GM19467 (cell line): ENCODE results near the gene GRWD1.

ENCODE experiments used
- ATAC-seq: cut with Tn5 transposase; IDR thresholded peaks from one replicate; pipeline ENCODE4 v1.9.1; 2021; ENCODE audit warnings: mild to moderate bottlenecking, moderate library complexity; ENCODE audit not compliant: unreplicated experiment

GRWD1 gene

DNA sequence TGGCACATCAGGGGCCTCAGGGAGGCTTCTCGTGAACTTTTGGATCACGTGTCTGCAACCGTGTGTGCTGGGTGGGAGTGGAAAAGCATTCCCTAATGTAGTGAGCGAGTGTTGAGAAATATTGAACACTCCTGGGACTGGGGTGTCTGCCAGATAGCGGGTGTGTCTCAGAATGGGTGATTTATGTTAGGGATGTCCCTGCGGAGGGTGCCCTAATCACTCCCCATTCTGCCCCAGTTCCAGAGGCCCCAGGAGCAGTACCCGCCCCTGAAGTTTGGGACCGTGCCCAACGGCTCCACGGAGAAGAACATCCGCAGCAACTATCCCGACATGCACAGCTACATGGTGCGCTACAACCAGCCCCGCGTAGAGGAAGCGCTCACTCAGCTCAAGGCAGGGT is 24.2 kb upstream of the GRWD1 start:
- no peak for ATAC-seq

DNA sequence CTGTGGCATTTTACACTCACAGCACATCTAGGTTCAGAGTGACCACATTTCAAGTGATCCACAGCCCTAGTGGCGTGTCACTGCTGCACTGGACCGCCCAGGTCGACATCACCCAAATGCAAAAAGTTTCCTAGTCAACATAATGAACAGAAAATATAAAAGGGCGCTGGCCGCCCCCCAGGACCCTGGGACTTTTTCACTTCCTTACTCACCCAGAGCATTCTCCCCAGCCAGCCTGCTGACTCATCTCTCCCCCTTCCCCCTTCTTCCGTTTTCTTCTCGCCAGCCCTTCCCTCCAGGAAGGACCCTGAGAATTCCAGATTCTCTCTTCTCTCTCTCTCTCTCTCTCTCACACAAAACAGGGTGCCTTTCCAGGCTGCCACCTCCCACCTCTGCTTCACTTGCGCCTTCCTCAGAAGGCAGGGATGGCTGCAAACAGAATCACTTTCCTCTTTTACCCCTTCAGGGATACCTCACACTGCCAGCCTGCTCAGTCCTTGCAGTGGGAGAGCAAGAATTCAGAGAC is 21.0 kb upstream of the GRWD1 start:
- no peak for ATAC-seq

DNA sequence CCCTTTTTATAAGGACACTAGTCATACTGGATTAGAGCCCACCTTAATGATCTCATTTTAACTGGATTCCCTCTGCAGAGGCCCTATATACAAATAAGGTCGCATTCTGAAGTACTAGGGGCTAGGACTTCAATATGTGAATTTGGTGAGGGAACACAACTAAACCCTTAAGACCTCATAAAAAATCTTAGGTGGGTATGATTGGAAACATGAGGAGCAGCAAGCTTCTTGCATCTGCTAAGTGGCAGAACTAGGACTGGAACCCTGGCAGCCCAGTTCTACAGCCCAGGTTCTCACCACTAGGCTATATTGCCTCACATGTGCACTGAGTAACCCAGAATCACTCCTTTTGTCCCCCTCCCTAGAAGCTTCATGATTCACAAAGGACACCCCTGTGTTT is 17.1 kb upstream of the GRWD1 start:
- ATAC-seq = no peak

DNA sequence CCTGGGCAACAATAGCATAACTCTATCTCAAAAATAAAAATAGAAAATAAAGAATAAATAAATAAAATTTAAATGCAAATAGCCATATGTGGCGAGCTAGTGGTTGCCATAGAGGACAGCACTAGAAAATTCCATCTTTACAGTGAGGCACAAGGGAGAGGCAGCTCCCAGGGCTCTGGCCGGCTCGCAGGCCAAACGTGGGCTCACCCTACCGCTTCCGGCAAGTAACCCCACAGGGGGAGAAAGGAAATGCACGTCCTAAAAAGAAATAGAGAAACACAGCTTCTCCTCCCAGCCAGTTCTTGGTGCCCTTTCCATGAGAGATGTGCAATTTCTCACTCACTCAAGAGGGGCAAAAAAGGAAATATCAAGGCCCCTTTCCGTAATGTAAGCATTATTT is 12.4 kb upstream of the GRWD1 start:
- no peak for ATAC-seq

DNA sequence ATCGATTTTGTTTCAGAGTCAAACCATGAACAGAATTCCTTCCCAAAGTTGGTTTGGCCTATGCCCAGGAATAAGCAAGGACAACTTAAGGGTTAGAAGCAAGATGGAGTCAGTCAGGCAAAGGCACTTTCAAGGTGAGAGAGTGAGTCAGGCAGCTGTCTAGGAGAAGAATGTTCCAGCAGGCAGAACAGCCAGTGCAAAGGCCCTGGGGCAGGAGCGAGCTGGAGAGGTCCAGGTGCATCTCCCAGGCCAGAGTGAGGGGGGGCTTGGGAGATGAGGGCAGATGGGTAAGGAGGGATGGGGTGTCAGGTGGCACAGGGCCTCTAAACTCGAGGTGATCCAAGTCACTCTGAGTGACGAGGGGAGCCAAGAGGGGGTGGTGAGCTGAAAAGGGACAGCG is 9.2 kb upstream of the GRWD1 start:
- no peak for ATAC-seq

DNA sequence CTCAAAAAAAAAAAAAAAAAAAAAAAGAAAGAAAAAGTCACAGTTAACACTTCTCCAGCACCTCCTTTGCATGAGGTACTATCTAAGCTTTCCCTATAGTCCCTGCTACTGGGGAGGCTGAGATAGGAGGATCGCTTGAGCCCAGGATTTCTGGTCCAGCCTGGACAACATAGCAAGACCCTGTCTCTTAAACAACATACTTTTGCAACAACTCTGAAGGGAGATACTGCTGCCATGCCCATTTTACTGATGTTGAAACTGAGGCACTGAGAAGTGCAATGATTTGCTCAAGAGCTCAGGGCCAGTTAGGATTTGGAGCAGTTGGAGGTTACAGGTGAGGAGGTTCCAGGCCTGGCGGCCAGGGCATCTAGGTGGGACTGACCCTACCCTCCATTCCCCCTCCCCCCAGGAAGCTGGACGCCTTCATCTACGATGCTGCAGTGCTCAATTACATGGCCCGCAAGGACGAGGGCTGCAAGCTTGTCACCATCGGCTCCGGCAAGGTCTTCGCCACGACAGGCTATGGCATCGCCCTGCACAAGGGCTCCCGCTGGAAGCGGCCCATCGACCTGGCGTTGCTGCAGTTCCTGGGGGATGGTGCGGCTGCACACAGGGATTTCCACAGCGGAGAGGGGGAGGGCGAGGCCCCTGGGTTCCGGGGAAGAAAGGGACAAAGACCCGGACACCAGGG is 4.3 kb upstream of the GRWD1 start:
- ATAC-seq = no peak

DNA sequence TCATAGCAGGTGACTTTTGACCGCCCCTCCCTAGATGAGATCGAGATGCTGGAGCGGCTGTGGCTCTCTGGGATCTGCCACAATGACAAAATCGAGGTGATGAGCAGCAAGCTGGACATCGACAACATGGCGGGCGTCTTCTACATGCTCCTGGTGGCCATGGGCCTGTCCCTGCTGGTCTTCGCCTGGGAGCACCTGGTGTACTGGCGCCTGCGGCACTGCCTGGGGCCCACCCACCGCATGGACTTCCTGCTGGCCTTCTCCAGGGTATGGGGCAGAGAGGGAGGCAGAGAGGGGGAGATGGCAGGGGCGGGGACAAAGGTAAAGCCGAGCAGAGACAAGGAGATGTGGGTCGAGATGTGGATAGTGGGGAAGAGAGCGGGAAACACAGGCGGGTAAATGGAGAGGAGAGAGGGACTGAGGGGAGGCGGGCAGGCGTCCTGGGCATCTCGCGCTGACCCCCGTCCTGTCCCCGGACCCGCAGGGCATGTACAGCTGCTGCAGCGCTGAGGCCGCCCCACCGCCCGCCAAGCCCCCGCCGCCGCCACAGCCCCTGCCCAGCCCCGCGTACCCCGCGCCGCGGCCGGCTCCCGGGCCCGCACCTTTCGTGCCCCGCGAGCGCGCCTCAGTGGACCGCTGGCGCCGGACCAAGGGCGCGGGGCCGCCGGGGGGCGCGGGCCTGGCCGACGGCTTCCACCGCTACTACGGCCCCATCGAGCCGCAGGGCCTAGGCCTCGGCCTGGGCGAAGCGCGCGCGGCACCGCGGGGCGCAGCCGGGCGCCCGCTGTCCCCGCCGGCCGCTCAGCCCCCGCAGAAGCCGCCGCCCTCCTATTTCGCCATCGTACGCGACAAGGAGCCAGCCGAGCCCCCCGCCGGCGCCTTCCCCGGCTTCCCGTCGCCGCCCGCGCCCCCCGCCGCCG is 3.4 kb upstream of the GRWD1 start:
- no peak for ATAC-seq

DNA sequence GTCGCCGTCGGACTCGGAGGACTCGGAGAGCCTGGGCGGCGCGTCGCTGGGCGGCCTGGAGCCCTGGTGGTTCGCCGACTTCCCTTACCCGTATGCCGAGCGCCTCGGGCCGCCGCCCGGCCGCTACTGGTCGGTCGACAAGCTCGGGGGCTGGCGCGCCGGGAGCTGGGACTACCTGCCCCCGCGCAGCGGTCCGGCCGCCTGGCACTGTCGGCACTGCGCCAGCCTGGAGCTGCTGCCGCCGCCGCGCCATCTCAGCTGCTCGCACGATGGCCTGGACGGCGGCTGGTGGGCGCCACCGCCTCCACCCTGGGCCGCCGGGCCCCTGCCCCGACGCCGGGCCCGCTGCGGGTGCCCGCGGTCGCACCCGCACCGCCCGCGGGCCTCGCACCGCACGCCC is 2.5 kb upstream of the GRWD1 start:
- no peak for ATAC-seq

DNA sequence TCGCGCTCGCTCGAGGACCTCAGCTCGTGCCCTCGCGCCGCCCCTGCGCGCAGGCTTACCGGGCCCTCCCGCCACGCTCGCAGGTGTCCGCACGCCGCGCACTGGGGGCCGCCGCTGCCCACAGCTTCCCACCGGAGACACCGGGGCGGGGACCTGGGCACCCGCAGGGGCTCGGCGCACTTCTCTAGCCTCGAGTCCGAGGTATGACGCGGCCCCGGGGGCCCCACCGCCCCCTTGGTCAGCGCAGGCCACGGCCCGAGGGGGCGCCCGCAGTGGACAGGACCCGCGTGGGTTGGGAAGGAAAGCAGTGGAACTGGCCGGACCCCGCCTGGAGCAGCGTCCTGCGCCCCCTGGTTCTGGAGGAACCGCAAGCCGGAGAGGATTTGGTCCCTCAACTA is 2.1 kb upstream of the GRWD1 start:
- ATAC-seq = no peak

DNA sequence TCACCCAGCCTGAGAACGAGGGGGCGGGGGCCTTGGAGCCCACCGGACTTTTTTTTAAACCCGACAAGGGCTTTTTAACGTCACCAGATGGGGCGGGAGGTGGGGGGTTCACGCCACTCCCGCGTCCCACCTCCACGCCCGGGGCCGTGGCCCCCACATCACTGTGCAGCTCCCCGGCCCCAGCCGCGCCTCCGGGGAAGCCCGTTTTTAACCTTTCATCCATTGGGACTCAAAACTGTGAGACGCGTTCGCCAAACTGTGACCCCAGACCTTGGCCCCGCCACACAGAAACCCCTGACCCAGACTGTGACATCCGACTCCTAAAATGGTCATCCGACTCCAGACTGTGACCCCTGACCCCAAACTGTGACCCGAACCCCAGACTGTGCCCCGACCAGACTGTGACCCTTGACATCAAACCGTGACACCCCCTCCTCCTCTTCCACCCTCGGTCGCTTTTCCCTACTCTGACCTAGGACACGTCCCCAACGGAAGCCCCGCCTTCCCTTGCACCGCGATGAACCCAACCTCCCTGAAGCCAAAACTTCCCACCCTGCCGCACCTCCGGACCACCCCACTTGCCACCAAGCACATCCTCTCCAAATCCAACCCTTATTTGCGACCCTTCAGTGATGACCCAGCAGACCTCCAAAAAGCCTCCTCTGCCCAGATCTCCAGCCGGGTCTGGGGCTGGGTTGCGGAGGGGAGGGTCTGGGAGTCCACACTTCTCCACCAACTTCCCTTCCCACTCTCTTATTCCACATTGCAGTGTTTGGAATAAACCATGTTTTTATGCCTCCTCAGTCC is 1.5 kb upstream of the GRWD1 start:
- no peak for ATAC-seq

DNA sequence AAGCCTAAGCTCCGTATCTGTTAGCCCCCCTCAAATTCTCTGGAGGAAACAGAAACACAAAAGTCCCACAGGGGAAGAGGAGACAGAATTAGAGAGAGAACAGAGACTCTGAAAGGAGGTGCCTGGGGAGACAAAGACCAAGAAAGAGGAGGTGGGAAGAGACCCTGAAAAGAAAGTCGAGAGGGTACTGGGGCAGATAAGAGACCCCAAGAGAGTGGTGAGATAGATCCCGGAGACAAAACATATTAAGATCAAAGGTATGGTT is 915 bp upstream of the GRWD1 start:
- no peak for ATAC-seq

DNA sequence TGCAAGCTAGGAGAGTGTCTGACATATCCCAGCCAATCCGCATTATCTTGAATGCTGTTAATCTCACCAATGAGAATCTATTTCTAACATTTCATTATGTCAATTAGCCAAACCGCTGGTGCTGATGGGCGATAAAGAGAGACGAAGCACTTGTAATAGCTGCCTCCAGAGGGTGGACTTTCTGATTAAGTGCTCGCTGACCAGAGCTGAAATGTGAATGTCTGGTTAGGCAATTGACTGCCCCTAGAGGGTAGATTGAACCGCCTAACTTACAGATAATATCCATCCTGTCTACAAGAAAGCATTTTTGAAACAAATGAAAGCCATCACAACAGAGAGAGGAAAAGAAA is 552 bp upstream of the GRWD1 start:
- ATAC-seq = peak; percentile 29

DNA sequence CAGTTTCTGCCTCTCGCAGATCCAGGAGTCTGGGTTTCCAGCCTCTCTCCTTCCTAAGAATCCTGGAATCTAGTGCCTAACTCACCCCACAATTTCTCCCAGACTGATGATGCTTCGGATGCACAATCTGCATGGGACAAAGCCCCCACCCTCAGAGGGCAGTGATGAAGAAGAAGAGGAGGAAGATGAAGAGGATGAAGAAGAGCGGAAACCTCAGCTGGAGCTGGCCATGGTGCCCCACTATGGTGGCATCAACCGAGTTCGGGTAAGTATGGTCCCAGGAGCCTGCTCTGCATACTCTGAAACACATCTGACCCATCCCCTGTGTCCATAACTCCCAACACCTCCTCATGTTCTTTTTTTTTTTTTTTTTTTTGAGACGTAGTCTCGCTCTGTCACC is 796 bp downstream of the GRWD1 start:
- ATAC-seq = no peak

DNA sequence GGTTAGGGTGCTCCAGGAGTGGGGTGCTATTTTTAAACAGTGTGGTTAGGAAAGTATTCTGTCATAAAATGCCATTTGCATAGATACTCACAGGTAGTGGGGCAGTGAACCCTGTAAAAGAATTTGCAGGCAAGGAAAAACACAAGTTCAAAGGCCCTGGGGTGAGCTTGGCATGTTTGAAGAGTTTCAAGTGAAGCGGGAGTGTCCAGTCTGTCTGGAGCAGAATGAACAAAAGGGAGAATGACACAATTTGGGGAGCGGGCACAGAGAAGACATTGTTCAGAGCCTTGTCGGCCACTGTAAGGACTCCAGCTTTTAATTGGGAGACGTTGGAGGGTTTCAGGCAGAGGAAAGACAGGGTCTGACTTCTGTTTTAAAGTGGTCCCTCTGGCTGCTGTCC is 2.8 kb downstream of the GRWD1 start:
- ATAC-seq = no peak

DNA sequence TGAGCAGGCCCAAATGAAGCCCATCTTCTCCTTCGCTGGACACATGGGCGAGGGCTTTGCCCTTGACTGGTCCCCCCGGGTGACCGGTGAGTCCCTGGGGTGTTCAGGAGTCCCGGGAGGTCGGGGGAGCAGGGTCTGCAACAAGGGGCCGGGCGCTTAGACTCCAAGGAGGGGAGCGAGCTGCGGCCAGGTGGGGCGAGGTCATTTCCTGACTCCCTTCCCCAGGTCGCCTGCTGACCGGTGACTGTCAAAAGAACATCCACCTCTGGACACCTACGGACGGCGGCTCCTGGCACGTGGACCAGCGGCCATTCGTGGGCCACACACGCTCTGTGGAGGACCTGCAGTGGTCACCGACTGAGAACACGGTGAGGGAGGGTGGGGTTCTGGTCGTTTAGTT is 4.7 kb downstream of the GRWD1 start:
- no peak for ATAC-seq

DNA sequence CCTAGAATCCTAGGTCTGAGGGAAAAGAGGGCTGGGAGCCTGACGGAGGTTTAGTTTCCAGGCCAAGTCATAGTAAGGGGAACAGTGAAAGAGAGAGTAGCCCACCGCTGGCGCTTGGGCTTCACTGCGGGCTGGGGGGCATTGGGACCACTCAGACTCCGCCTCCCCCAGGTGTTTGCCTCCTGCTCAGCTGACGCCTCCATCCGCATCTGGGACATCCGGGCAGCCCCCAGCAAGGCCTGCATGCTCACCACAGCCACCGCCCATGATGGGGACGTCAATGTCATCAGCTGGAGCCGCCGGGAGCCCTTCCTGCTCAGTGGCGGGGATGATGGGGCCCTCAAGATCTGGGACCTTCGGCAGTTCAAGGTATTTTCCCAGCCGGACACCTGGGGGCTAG is 5.1 kb downstream of the GRWD1 start:
- no peak for ATAC-seq

DNA sequence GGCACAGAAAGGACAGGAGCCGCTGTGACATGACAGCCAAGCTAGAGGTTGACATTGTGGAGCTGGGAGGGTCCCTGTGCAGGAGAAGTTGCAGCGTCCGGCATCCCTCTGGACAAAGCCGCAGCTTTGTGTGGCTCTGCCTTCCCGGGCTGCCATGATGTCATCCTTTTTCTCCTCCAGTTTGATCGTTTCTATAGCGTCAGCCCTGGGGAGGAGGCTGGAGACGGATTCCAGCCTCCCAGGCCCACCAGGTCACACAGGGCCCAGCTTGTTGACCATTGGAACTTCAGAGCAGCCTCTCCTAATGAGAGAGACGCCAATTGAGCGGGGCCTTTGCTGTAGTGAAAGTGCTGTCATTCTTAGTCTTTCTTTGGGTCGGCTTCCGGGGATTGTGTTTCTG is 5.8 kb downstream of the GRWD1 start:
- ATAC-seq = no peak

DNA sequence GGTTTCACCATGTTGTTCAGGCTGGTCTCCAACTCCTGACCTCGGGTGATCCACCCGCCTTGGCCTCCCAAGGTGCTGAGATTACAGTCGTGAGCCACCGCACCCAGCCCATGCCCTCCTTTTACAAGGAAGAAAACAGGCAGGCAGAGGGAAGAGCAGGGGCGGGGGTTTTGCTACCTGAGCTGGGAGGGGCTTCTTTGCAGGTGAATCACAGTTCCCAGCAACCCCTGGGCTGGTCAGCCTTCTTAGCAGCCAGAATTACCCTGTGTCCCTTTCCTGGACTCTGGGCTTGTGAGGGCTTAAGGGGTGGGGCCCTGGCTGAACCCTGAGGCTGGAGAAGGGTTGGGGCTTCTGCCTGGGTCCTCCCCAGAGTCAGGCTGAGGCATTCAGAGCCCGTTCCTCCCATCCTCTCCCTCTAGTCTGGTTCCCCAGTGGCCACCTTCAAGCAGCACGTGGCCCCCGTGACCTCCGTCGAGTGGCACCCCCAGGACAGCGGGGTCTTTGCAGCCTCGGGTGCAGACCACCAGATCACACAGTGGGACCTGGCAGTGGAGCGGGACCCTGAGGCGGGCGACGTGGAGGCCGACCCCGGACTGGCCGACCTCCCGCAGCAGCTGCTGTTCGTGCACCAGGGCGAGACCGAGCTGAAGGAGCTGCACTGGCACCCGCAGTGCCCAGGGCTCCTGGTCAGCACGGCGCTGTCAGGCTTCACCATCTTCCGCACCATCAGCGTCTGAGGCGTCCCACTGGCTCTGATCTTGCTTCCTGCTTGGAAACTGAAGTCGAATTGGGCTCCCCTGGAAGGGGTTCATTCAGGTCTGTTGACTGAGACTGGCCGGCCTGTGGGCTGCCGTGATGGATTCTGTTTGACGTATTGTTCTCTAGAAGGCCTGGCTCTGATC is 6.8 kb downstream of the GRWD1 start:
- no peak for ATAC-seq

DNA sequence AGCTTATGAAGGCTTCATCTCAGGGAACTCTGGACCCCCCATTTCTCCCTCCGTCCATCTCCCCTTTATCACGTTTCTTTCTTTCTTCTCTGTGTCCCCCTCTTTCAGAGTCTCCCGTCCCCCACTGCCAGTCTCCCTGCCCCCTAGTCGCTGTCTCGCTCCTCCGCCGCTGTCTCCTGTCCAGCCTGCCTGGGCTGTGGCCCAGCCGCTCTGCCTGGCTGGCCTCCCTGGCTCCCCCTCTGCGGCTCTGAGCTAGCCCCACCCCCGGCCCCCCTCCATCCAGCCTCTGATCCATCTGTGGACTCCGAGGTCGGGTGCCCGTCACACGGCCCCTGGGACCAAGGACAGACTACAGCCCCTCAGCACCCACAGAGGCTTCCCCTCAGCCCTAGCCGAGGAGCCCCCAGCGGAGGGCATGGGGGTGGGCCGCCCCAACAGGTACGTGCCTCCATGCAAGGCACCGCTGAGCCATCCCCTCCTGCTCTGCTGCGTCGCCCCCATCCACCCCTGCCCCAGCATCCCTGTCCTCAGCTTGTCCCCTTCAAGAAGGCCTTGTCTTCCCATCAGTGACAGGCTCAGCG is 8.5 kb downstream of the GRWD1 start:
- no peak for ATAC-seq

DNA sequence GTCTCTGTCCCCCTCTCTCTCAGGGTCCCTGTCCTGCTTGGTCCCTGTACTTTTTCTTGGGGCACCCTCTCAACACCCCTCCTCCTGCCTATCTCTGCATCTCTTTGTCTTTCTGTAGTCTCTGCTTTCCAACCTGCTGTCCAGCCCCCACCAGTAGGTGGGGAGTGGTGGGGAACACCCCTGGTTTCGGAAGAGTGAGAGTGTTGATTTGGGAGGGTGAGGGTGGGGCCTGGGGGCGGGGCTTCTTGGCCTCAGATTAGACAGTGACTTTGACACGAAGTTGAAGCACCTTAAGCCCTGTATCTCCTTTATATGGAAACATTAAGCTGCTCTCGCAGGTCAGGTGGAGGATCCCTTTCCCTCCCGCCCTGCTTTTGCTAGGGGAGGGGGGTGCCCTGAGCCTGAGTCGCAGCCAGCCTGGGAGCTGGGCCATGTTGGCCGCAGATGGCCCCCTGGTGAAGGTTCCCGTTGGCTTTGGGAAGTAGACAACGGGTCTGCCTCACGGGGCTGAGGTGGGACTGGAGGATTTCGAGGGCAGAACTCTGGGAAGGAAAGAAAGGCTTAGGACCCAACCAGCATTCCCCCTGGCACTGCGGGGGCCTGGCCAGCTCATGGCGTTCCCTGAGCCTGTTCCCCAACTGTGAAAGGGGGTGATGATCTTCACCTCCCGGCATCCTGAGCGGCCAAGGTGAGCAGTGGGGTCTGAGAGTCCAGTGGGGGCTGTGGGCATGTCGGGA is 9.6 kb downstream of the GRWD1 start, which contains the start of gene KCNJ14:
KCNJ14 (plus strand) TSS at position 404 of the 737 bp plus-strand sequence. CDS start 6,151 bp downstream, outside the sequence.
- ATAC-seq = no peak
